Sigmoid colon (tissue), 4 donors: ENCODE measurements around the gene PI3.

ENCODE experiments used
- POLR2A ChIP-seq, 2 donors: fragments of 450-650 bp; IDR thresholded peaks; one replicate each; pipeline ENCODE4 v1.6.1; 2016; ENCODE audit warnings: antibody characterized with exemption in 2 of 2, mild to moderate bottlenecking in 2 of 2, moderate library complexity in 2 of 2
- POLR2AphosphoS5 ChIP-seq, 4 donors: sonication (generic); formaldehyde crosslinking; IDR thresholded peaks; one replicate each; pipeline ENCODE4 v1.6.1; 2017; ENCODE audit warnings: antibody characterized with exemption in 4 of 4
- TF ChIP-seq, protein P1 (sequence below), 4 experiments: fragments of 450-650 bp in 3 of 4; fragments of 200-600 bp in 1 of 4; IDR thresholded peaks; one replicate each; pipeline ENCODE4 v1.5.1; 2016 to 2019; ENCODE audit warnings: antibody characterized with exemption in 4 of 4, mild to moderate bottlenecking in 3 of 4, moderate library complexity in 2 of 4

DNA sequence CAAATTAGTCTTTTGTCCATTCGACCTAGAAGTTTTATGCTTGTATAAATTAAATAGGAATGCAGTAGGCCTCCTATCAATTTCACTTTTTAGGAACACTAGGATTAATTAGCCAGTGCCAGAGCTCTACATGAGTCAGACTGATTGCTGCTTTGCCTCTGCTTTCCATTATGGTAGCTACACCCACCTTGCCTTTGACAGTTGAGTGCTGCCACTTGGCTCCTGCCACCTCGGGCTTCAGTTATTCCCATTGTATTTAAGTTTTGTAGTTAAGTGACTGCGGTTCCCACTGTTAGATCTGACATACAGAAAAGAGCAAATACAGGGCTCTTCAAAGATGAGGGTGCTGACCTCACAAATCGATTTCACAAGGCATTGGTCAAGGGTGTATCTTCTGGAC is 33.9 kb upstream of the PI3 start:
- TF ChIP-seq, protein P1, sequence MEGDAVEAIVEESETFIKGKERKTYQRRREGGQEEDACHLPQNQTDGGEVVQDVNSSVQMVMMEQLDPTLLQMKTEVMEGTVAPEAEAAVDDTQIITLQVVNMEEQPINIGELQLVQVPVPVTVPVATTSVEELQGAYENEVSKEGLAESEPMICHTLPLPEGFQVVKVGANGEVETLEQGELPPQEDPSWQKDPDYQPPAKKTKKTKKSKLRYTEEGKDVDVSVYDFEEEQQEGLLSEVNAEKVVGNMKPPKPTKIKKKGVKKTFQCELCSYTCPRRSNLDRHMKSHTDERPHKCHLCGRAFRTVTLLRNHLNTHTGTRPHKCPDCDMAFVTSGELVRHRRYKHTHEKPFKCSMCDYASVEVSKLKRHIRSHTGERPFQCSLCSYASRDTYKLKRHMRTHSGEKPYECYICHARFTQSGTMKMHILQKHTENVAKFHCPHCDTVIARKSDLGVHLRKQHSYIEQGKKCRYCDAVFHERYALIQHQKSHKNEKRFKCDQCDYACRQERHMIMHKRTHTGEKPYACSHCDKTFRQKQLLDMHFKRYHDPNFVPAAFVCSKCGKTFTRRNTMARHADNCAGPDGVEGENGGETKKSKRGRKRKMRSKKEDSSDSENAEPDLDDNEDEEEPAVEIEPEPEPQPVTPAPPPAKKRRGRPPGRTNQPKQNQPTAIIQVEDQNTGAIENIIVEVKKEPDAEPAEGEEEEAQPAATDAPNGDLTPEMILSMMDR (IDR thresholded peaks at IDR 0.05), result no peak
- TF ChIP-seq POLR2A (IDR thresholded peaks at IDR 0.05) (no peak), POLR2AphosphoS5 (IDR thresholded peaks at IDR 0.05) (no peak)
